Spleen (tissue), 7 donors: Measurements from ENCODE around the gene MCC.

Source experiments
- CTCF ChIP-seq, 11 experiments: fragments of 200-600 bp in 7 of 11; fragments of 450-650 bp in 4 of 11; sonication (generic) in 4 of 11; IDR thresholded peaks in 8 of 11; conservative IDR thresholded peaks in 3 of 11; 1 replicate in 7 of 11; 2 replicates in 4 of 11; pipeline versions ENCODE4 v1.4.0 to v1.8.0; 2016 to 2021; ENCODE audit warnings: antibody characterized with exemption in 11 of 11, inconsistent platforms in 4 of 11, mild to moderate bottlenecking in 1 of 11
- POLR2A ChIP-seq, 3 donors: fragments of 450-650 bp; IDR thresholded peaks; one replicate each; pipeline ENCODE4 v1.5.1; 2017; ENCODE audit warnings: antibody characterized with exemption in 3 of 3, mild to moderate bottlenecking in 1 of 3
- POLR2AphosphoS5 ChIP-seq, 3 donors: sonication (generic); formaldehyde crosslinking; IDR thresholded peaks; one replicate each; pipeline ENCODE4 v1.5.1; 2017; ENCODE audit warnings: antibody characterized with exemption in 3 of 3
- donor health status: DM: no; HTN: no; CAD: no; lungs with moderate emphysema.
- donor health status: DM: no; HTN: no; CAD: no.
- donor health status: DM: no; HTN: no; CAD: no.

GRCh38 chr5:113003763-113004162, 484.5 kb downstream of the MCC start:
- no peak for TF ChIP-seq CTCF (IDR thresholded peaks at IDR 0.05 in 8 of 11, conservative IDR thresholded peaks at IDR 0.05 in 3 of 11)
- no peak for TF ChIP-seq POLR2A (IDR thresholded peaks at IDR 0.05)
- TF ChIP-seq POLR2AphosphoS5 (IDR thresholded peaks at IDR 0.05) = no peak
